SU-DHL-6 (cell line): ENCODE results near the gene PKN1.

Experiments
- CTCF ChIP-seq: fragments of 200-600 bp; sonication (generic); IDR thresholded peaks from one replicate; pipeline ENCODE4 v1.5.1; 2017; ENCODE audit warnings: antibody characterized with exemption, mild to moderate bottlenecking, low read length, moderate library complexity; ENCODE audit not compliant: insufficient read depth, poor library complexity, severe bottlenecking
- EZH2phosphoT487 ChIP-seq: fragments of 200-600 bp; sonication (generic), shearing (Covaris generic); conservative IDR thresholded peaks from 2 replicates; pipeline ENCODE4 v1.6.1; 2018; ENCODE audit warnings: mild to moderate bottlenecking, antibody characterized with exemption, low read length, moderate library complexity, mixed read lengths

GRCh38 chr19:14475251-14476073 is 42.4 kb downstream of the PKN1 start, which contains the start of gene PTGER1:
- TF ChIP-seq CTCF = no peak
- no peak for TF ChIP-seq EZH2phosphoT487
